ENCODE measurements around the gene SPATS2L. TPM values are rescaled to one million over a fixed set of nuclear protein-coding genes. Genes with fewer than 3 reads are reported as not detected.

The SPATS2L gene
- total and polyA plus RNA-seq, 2 experiments from 2014 or later = 118 to 154 TPM

DNA sequence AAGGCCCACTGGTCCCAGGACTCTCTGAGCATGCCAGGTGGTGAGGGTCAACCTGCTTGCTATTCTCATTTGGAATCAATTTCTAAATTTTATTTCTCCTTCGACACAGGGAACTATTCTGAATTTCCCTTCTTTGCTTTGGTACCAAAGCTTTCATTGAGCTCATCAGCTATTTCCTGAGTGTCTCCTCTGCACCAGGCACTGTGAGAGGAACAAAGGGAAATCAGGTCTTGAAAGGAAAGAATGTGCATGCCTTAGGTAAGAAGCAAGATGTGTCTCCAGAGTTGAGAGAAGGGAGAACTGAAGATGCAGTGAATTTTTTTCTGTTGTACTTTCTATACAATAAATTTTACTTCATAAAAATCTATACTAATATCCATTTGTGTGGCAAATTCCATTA, 17.9 kb downstream of the SPATS2L start:
- TF ChIP-seq, protein P1, sequence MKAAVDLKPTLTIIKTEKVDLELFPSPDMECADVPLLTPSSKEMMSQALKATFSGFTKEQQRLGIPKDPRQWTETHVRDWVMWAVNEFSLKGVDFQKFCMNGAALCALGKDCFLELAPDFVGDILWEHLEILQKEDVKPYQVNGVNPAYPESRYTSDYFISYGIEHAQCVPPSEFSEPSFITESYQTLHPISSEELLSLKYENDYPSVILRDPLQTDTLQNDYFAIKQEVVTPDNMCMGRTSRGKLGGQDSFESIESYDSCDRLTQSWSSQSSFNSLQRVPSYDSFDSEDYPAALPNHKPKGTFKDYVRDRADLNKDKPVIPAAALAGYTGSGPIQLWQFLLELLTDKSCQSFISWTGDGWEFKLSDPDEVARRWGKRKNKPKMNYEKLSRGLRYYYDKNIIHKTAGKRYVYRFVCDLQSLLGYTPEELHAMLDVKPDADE (IDR thresholded peaks at IDR 0.05) = no peak
- TF ChIP-seq ZNF462 (CRISPR knock-in tag; IDR thresholded peaks at IDR 0.05) (peak; percentile 58; the same call in 1 of the 2 replicates), EZH2 (IDR thresholded peaks at IDR 0.05; ENCODE audit: low read depth, unreplicated experiment) (no peak)
- H2AFZ ChIP-seq = no peak overlapping the region
- Mint-ChIP-seq H3K27ac (no peak overlapping the region; the same call in 1 of the 2 replicates), H3K36me3 (ENCODE audit: low read depth) (peaks cover 19% of the 10 kb centered on the region; the same call in 2 of the 3 replicates), H3K27me3 (ENCODE audit: insufficient read depth, low read depth, poor library complexity) (no peaks in the 10 kb centered on the region), H3K4me3 (no peak overlapping the region), H3K4me1 (peaks cover 55% of the 10 kb centered on the region), H3K9me3 (no peaks in the 10 kb centered on the region)
- H3K4me2 ChIP-seq = peak overlapping the region; percentile 8
- H3K4me3 ChIP-seq = no peak overlapping the region; the same call in 1 of the 2 replicates
- DNase-seq (ENCODE audit: low spot score) = peak; percentile 59
- H4K20me1 ChIP-seq (replicated peaks; ENCODE audit: insufficient read depth) = peaks cover 4% of the 10 kb centered on the region; the same call in 1 of the 2 replicates
- H3K79me2 ChIP-seq (replicated peaks; ENCODE audit: insufficient read depth) = peaks cover 100% of the 10 kb centered on the region
- peaks cover 57% of the 10 kb centered on the region for H3K4me1 ChIP-seq (ENCODE audit: insufficient read depth)
- peak overlapping the region; percentile 75; the same call in 1 of the 2 replicates for H3K27ac ChIP-seq (ENCODE audit: low read depth)
- no peaks in the 10 kb centered on the region for H3F3A ChIP-seq (replicated peaks; ENCODE audit: low read depth)
- no peaks in the 10 kb centered on the region for H3K27me3 ChIP-seq (ENCODE audit: insufficient read depth)
- H3K9me2 ChIP-seq (ENCODE audit: insufficient read depth) = no peaks in the 10 kb centered on the region
- peak; percentile 65 for ATAC-seq
- no peaks in the 10 kb centered on the region for H3K36me3 ChIP-seq (ENCODE audit: insufficient read depth)

DNA sequence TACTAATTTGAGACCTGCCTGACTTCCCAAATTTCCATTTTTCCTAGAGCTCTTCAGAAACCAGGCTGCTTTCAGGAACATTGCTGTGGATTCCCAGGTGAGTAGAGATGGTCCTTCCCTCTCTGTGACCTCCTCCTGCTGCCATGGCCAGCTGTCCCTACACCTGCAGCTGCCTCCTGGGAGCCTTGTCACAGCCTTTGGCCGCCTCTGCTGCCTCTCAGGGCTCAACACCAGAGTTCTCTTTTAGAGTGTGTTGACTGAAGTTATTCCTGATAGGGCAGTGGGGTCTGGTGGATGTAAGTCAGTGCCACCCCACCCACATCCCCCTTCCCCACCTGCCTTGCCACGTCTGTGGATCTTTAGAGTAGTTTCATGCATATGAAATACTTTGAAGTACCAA, 22.9 kb downstream of the SPATS2L start:
- Histone ChIP-seq H3K4me3 (no peak overlapping the region), H2AFZ (no peak overlapping the region), H3K36me3 (ENCODE audit: insufficient read depth) (peaks cover 21% of the 10 kb centered on the region; the same call in 1 of the 2 replicates), H4K20me1 (replicated peaks; ENCODE audit: insufficient read depth) (0 out of 2 replicates have a peak, but pooled peaks cover 11% of the 10 kb centered on the region), H3K27me3 (ENCODE audit: insufficient read depth) (no peaks in the 10 kb centered on the region), H3K4me1 (ENCODE audit: insufficient read depth) (peaks cover 7% of the 10 kb centered on the region), H3K79me2 (replicated peaks; ENCODE audit: insufficient read depth) (peaks cover 100% of the 10 kb centered on the region), H3K27ac (ENCODE audit: low read depth) (peak overlapping the region; percentile 20; the same call in 1 of the 2 replicates), H3K4me2 (no peak overlapping the region), H3K9me2 (ENCODE audit: insufficient read depth) (no peaks in the 10 kb centered on the region), H3F3A (replicated peaks; ENCODE audit: low read depth) (no peaks in the 10 kb centered on the region)
- peaks cover 22% of the 10 kb centered on the region for H3K4me1 Mint-ChIP-seq
- H3K27me3 Mint-ChIP-seq (ENCODE audit: insufficient read depth, low read depth, poor library complexity) = no peaks in the 10 kb centered on the region
- H3K4me3 Mint-ChIP-seq = no peak overlapping the region
- H3K9me3 Mint-ChIP-seq = peaks cover 11% of the 10 kb centered on the region; the same call in 2 of the 3 replicates
- TF ChIP-seq, protein P1 (IDR thresholded peaks at IDR 0.05) = no peak
- TF ChIP-seq NANOG (IDR thresholded peaks at IDR 0.05; ENCODE audit: borderline replicate concordance) (no peak), JUNB (IDR thresholded peaks at IDR 0.05; ENCODE audit: unreplicated experiment) (no peak), ZNF331 (CRISPR knock-in tag; IDR thresholded peaks at IDR 0.05; ENCODE audit: low read depth) (no peak)
- TF ChIP-seq, protein P2, sequence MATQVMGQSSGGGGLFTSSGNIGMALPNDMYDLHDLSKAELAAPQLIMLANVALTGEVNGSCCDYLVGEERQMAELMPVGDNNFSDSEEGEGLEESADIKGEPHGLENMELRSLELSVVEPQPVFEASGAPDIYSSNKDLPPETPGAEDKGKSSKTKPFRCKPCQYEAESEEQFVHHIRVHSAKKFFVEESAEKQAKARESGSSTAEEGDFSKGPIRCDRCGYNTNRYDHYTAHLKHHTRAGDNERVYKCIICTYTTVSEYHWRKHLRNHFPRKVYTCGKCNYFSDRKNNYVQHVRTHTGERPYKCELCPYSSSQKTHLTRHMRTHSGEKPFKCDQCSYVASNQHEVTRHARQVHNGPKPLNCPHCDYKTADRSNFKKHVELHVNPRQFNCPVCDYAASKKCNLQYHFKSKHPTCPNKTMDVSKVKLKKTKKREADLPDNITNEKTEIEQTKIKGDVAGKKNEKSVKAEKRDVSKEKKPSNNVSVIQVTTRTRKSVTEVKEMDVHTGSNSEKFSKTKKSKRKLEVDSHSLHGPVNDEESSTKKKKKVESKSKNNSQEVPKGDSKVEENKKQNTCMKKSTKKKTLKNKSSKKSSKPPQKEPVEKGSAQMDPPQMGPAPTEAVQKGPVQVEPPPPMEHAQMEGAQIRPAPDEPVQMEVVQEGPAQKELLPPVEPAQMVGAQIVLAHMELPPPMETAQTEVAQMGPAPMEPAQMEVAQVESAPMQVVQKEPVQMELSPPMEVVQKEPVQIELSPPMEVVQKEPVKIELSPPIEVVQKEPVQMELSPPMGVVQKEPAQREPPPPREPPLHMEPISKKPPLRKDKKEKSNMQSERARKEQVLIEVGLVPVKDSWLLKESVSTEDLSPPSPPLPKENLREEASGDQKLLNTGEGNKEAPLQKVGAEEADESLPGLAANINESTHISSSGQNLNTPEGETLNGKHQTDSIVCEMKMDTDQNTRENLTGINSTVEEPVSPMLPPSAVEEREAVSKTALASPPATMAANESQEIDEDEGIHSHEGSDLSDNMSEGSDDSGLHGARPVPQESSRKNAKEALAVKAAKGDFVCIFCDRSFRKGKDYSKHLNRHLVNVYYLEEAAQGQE (IDR thresholded peaks at IDR 0.05; ENCODE audit: unreplicated experiment) = no peak
- ATAC-seq = peak; percentile 38; the same call in 1 of the 3 replicates
- H3K27ac Mint-ChIP-seq = no peak overlapping the region
- H3K36me3 Mint-ChIP-seq (ENCODE audit: low read depth) = peaks cover 64% of the 10 kb centered on the region
- DNase-seq (ENCODE audit: low spot score) = no peak

Measured in GM23338 (cell line).